ENCODE data around the gene MPPE1.
"Not testable (repeated sequence)": the region's sequence is repeated elsewhere in the genome, so short reads cannot be mapped to it uniquely, and the experiment has no call there.

MPPE1 gene

GRCh38 chr18:11860594-11861450, 47.3 kb downstream of the MPPE1 start:
- no peaks in the 10 kb centered on the region for H3K27me3 ChIP-seq (ENCODE audit: control insufficient read depth in 5 of 5, insufficient read depth in 4 of 5, low read length in 5 of 5)
- H3K27ac ChIP-seq (ENCODE audit: low read depth, low read length) = no peak overlapping the region
- no peak overlapping the region for H3K9ac ChIP-seq (ENCODE audit: low read length in 5 of 5)
- no peaks in the 10 kb centered on the region for H3K36me3 ChIP-seq (ENCODE audit: control insufficient read depth in 5 of 5, insufficient read depth in 5 of 5, low read length in 5 of 5)
- H3K9me3 ChIP-seq (ENCODE audit: control insufficient read depth in 5 of 5, low read length in 5 of 5) = no peaks in the 10 kb centered on the region
- H3K4me1 ChIP-seq (ENCODE audit: control insufficient read depth in 5 of 5, insufficient read depth in 5 of 5, low read length in 5 of 5) = peaks cover 7 to 16% (median 13%) of the 10 kb centered on the region in 5 donors
- no peak overlapping the region for H3K4me3 ChIP-seq (ENCODE audit: low read depth in 1 of 5, low read length in 5 of 5)

GRCh38 chr18:11859903-11860407, 48.2 kb downstream of the MPPE1 start:
- H3K4me3 ChIP-seq (ENCODE audit: low read depth in 1 of 5, low read length in 5 of 5) = no peak overlapping the region
- H3K9ac ChIP-seq (ENCODE audit: low read length in 5 of 5) = no peak overlapping the region
- H3K9me3 ChIP-seq (ENCODE audit: control insufficient read depth in 5 of 5, low read length in 5 of 5) = no peaks in the 10 kb centered on the region
- H3K4me1 ChIP-seq (ENCODE audit: control insufficient read depth in 5 of 5, insufficient read depth in 5 of 5, low read length in 5 of 5) = peaks cover 7 to 16% (median 13%) of the 10 kb centered on the region in 5 donors
- no peak overlapping the region for H3K27ac ChIP-seq (ENCODE audit: low read depth, low read length)
- H3K36me3 ChIP-seq (ENCODE audit: control insufficient read depth in 5 of 5, insufficient read depth in 5 of 5, low read length in 5 of 5) = peaks cover 0 to under 1% (median 0%) of the 10 kb centered on the region in 5 donors
- H3K27me3 ChIP-seq (ENCODE audit: control insufficient read depth in 5 of 5, insufficient read depth in 4 of 5, low read length in 5 of 5) = no peaks in the 10 kb centered on the region

GRCh38 chr18:11859282-11859830, 48.8 kb downstream of the MPPE1 start:
- Histone ChIP-seq H3K27me3 (ENCODE audit: control insufficient read depth in 5 of 5, insufficient read depth in 4 of 5, low read length in 5 of 5) (no peaks in the 10 kb centered on the region), H3K4me3 (ENCODE audit: low read depth in 1 of 5, low read length in 5 of 5) (no peak overlapping the region), H3K36me3 (ENCODE audit: control insufficient read depth in 5 of 5, insufficient read depth in 5 of 5, low read length in 5 of 5) (peaks cover 0 to 3% (median 0%) of the 10 kb centered on the region in 5 donors), H3K27ac (ENCODE audit: low read depth, low read length) (no peak overlapping the region), H3K4me1 (ENCODE audit: control insufficient read depth in 5 of 5, insufficient read depth in 5 of 5, low read length in 5 of 5) (peaks cover 7 to 16% (median 13%) of the 10 kb centered on the region in 5 donors), H3K9ac (ENCODE audit: low read length in 5 of 5) (no peak overlapping the region), H3K9me3 (ENCODE audit: control insufficient read depth in 5 of 5, low read length in 5 of 5) (no peaks in the 10 kb centered on the region)

GRCh38 chr18:11857177-11857887, 50.8 kb downstream of the MPPE1 start:
- H3K9ac ChIP-seq (ENCODE audit: low read length in 5 of 5) = peak overlapping the region in 3 of 5 donors; percentile 30 to 87 (median 62)
- H3K4me1 ChIP-seq (ENCODE audit: control insufficient read depth in 5 of 5, insufficient read depth in 5 of 5, low read length in 5 of 5) = peaks cover 14 to 30% (median 28%) of the 10 kb centered on the region in 5 donors

GRCh38 chr18:11854554-11854953, 53.6 kb downstream of the MPPE1 start:
- H3K4me3 ChIP-seq (ENCODE audit: low read depth in 1 of 5, low read length in 5 of 5); H3K27me3 ChIP-seq (ENCODE audit: control insufficient read depth in 5 of 5, insufficient read depth in 4 of 5, low read length in 5 of 5); H3K9me3 ChIP-seq (ENCODE audit: control insufficient read depth in 5 of 5, low read length in 5 of 5); H3K9ac ChIP-seq (ENCODE audit: low read length in 5 of 5); H3K36me3 ChIP-seq (ENCODE audit: control insufficient read depth in 5 of 5, insufficient read depth in 5 of 5, low read length in 5 of 5); H3K27ac ChIP-seq (ENCODE audit: low read depth, low read length): not testable (repeated sequence)
- H3K4me1 ChIP-seq (ENCODE audit: control insufficient read depth in 5 of 5, insufficient read depth in 5 of 5, low read length in 5 of 5) = peaks cover 14 to 50% (median 42%) of the 10 kb centered on the region in 5 donors

More at GRCh38 chr18:11857177-11857887, 50.8 kb downstream of the MPPE1 start:
- Histone ChIP-seq H3K9me3 (ENCODE audit: control insufficient read depth in 5 of 5, low read length in 5 of 5) (no peaks in the 10 kb centered on the region), H3K27me3 (ENCODE audit: control insufficient read depth in 5 of 5, insufficient read depth in 4 of 5, low read length in 5 of 5) (no peaks in the 10 kb centered on the region), H3K36me3 (ENCODE audit: control insufficient read depth in 5 of 5, insufficient read depth in 5 of 5, low read length in 5 of 5) (peaks cover 0 to 3% (median 0%) of the 10 kb centered on the region in 5 donors), H3K4me3 (ENCODE audit: low read depth in 1 of 5, low read length in 5 of 5) (peak overlapping the region in 2 of 5 donors; percentile 27 to 36), H3K27ac (ENCODE audit: low read depth, low read length) (peak overlapping the region; percentile 84)

- H3K36me3 ChIP-seq (ENCODE audit: control insufficient read depth in 5 of 5, insufficient read depth in 5 of 5, low read length in 5 of 5) = peaks cover 0 to 3% (median 0%) of the 10 kb centered on the region in 5 donors
- H3K27ac ChIP-seq (ENCODE audit: low read depth, low read length) = peak overlapping the region; percentile 99
- H3K9ac ChIP-seq (ENCODE audit: low read length in 5 of 5) = peak overlapping the region; percentile 90 to 100 (median 97)
- peak overlapping the region; percentile 88 to 100 (median 95) for H3K4me3 ChIP-seq (ENCODE audit: low read depth in 1 of 5, low read length in 5 of 5)
- peaks cover 7 to 38% (median 35%) of the 10 kb centered on the region in 5 donors for H3K4me1 ChIP-seq (ENCODE audit: control insufficient read depth in 5 of 5, insufficient read depth in 5 of 5, low read length in 5 of 5)
- no peaks in the 10 kb centered on the region for H3K27me3 ChIP-seq (ENCODE audit: control insufficient read depth in 5 of 5, insufficient read depth in 4 of 5, low read length in 5 of 5)
- H3K9me3 ChIP-seq (ENCODE audit: control insufficient read depth in 5 of 5, low read length in 5 of 5) = no peaks in the 10 kb centered on the region
Measured at GRCh38 chr18:11851806-11852337, 56.2 kb downstream of the MPPE1 start.

- H3K27me3 ChIP-seq (ENCODE audit: control insufficient read depth in 5 of 5, insufficient read depth in 4 of 5, low read length in 5 of 5) = no peaks in the 10 kb centered on the region
Measured at GRCh38 chr18:11851146-11851805, 56.8 kb downstream of the MPPE1 start, which contains the start of gene CHMP1B. Gene CHMP1B (plus strand): TSS chr18:11851413. CDS start chr18:11851512, 99 bp downstream.

GRCh38 chr18:11850821-11851145, 57.3 kb downstream of the MPPE1 start:
- Histone ChIP-seq H3K4me1 (ENCODE audit: control insufficient read depth in 5 of 5, insufficient read depth in 5 of 5, low read length in 5 of 5) (peaks cover 7 to 38% (median 35%) of the 10 kb centered on the region in 5 donors), H3K9me3 (ENCODE audit: control insufficient read depth in 5 of 5, low read length in 5 of 5) (no peaks in the 10 kb centered on the region), H3K27me3 (ENCODE audit: control insufficient read depth in 5 of 5, insufficient read depth in 4 of 5, low read length in 5 of 5) (no peaks in the 10 kb centered on the region), H3K9ac (ENCODE audit: low read length in 5 of 5) (peak overlapping the region; percentile 90 to 100 (median 97)), H3K27ac (ENCODE audit: low read depth, low read length) (peak overlapping the region; percentile 99), H3K4me3 (ENCODE audit: low read depth in 1 of 5, low read length in 5 of 5) (peak overlapping the region; percentile 78 to 100 (median 95)), H3K36me3 (ENCODE audit: control insufficient read depth in 5 of 5, insufficient read depth in 5 of 5, low read length in 5 of 5) (peaks cover 0 to 3% (median 0%) of the 10 kb centered on the region in 5 donors)

More at GRCh38 chr18:11851146-11851805, 56.8 kb downstream of the MPPE1 start, which contains the start of gene CHMP1B:
- H3K9ac ChIP-seq (ENCODE audit: low read length in 5 of 5) = peak within 1 kb of the TSS; percentile 90 to 100 (median 97)
- peaks cover 0 to 3% (median 0%) of the 10 kb centered on the region in 5 donors for H3K36me3 ChIP-seq (ENCODE audit: control insufficient read depth in 5 of 5, insufficient read depth in 5 of 5, low read length in 5 of 5)
- H3K4me3 ChIP-seq (ENCODE audit: low read depth in 1 of 5, low read length in 5 of 5) = peak within 1 kb of the TSS; percentile 88 to 100 (median 95)
- peak within 1 kb of the TSS; percentile 99 for H3K27ac ChIP-seq (ENCODE audit: low read depth, low read length)
- peaks cover 7 to 38% (median 35%) of the 10 kb centered on the region in 5 donors for H3K4me1 ChIP-seq (ENCODE audit: control insufficient read depth in 5 of 5, insufficient read depth in 5 of 5, low read length in 5 of 5)
- no peaks in the 10 kb centered on the region for H3K9me3 ChIP-seq (ENCODE audit: control insufficient read depth in 5 of 5, low read length in 5 of 5)
